Measurements from ENCODE around the gene APOE. TPM values are rescaled to one million over a fixed set of nuclear protein-coding genes. Genes with fewer than 3 reads are reported as not detected.

The APOE gene
- total and polyA plus RNA-seq, 2 of the 13 experiments (the other 11 are each of a cell fraction or from before 2014, with no cell fraction given): 1,328 to 1,470 TPM

DNA sequence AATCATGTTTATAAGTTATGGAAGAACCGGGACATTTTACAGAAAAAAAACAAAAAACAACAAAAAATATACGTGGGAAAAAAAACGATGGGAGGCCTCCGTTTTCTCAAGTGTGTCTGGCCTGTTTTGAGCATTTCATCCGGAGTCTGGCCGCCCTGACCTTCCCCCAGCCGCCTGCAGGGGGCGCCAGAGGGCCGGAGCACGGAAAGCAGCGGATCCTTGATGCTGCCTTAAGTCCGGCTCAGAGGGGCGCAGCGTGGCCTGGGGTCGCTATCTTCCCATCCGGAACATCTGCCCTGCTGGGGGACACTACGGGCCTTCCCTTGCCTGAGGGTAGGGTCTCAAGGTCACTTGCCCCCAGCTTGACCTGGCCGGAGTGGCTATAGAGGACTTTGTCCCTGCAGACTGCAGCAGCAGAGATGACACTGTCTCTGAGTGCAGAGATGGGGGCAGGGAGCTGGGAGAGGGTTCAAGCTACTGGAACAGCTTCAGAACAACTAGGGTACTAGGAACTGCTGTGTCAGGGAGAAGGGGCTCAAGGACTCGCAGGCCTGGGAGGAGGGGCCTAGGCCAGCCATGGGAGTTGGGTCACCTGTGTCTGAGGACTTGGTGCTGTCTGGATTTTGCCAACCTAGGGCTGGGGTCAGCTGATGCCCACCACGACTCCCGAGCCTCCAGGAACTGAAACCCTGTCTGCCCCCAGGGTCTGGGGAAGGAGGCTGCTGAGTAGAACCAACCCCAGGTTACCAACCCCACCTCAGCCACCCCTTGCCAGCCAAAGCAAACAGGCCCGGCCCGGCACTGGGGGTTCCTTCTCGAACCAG lies 1.8 kb upstream of the APOE start (continued):
- TF ChIP-seq ARNTL (CRISPR knock-in tag; IDR thresholded peaks at IDR 0.05) (peak; percentile 60; the same call in 1 of the 2 replicates), ZNF605 (CRISPR knock-in tag; IDR thresholded peaks at IDR 0.05) (peak; percentile 66), ZNF124 (CRISPR knock-in tag; IDR thresholded peaks at IDR 0.05) (peak; percentile 9; the same call in 1 of the 2 replicates), HOXD1 (CRISPR knock-in tag; IDR thresholded peaks at IDR 0.05) (no peak), POLR2G (IDR thresholded peaks at IDR 0.05; ENCODE audit: low read depth, low read length) (peak; percentile 61), RELA (CRISPR knock-in tag; IDR thresholded peaks at IDR 0.05) (peak; percentile 57; the same call in 1 of the 2 replicates), ZNF331 (CRISPR knock-in tag; IDR thresholded peaks at IDR 0.05) (peak; percentile 38; the same call in 1 of the 2 replicates), CREM (IDR thresholded peaks at IDR 0.05) (peak; percentile 66), CREM (CRISPR knock-in tag; IDR thresholded peaks at IDR 0.05) (no peak), EP300 (IDR thresholded peaks at IDR 0.05; ENCODE audit: low read depth in 2 of 2, low read length in 2 of 2) (peak in 1 of 2 experiments; percentile 53; a peak in 1 of 4 replicates), EP300 (CRISPR knock-in tag; IDR thresholded peaks at IDR 0.05; ENCODE audit: borderline replicate concordance) (peak; percentile 79), MXD4 (CRISPR knock-in tag; IDR thresholded peaks at IDR 0.05) (0 out of 2 replicates have a peak, but pooled peaks have one; percentile 36), ZNF878 (CRISPR knock-in tag; IDR thresholded peaks at IDR 0.05) (0 out of 2 replicates have a peak, but pooled peaks have one; percentile 27), POGZ (CRISPR knock-in tag; IDR thresholded peaks at IDR 0.05) (peak; percentile 19; the same call in 1 of the 2 replicates)
- TF ChIP-seq, protein P1, sequence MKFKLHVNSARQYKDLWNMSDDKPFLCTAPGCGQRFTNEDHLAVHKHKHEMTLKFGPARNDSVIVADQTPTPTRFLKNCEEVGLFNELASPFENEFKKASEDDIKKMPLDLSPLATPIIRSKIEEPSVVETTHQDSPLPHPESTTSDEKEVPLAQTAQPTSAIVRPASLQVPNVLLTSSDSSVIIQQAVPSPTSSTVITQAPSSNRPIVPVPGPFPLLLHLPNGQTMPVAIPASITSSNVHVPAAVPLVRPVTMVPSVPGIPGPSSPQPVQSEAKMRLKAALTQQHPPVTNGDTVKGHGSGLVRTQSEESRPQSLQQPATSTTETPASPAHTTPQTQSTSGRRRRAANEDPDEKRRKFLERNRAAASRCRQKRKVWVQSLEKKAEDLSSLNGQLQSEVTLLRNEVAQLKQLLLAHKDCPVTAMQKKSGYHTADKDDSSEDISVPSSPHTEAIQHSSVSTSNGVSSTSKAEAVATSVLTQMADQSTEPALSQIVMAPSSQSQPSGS (CRISPR knock-in tag; IDR thresholded peaks at IDR 0.05): peak; percentile 56; the same call in 1 of the 2 replicates
- TF ChIP-seq, protein P2, sequence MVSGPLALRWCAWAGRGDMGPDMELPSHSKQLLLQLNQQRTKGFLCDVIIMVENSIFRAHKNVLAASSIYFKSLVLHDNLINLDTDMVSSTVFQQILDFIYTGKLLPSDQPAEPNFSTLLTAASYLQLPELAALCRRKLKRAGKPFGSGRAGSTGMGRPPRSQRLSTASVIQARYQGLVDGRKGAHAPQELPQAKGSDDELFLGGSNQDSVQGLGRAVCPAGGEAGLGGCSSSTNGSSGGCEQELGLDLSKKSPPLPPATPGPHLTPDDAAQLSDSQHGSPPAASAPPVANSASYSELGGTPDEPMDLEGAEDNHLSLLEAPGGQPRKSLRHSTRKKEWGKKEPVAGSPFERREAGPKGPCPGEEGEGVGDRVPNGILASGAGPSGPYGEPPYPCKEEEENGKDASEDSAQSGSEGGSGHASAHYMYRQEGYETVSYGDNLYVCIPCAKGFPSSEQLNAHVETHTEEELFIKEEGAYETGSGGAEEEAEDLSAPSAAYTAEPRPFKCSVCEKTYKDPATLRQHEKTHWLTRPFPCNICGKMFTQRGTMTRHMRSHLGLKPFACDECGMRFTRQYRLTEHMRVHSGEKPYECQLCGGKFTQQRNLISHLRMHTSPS (CRISPR knock-in tag; IDR thresholded peaks at IDR 0.05; ENCODE audit: low read depth): peak; percentile 73; the same call in 1 of the 2 replicates
- TF ChIP-seq, protein P3, sequence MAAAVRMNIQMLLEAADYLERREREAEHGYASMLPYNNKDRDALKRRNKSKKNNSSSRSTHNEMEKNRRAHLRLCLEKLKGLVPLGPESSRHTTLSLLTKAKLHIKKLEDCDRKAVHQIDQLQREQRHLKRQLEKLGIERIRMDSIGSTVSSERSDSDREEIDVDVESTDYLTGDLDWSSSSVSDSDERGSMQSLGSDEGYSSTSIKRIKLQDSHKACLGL (CRISPR knock-in tag; IDR thresholded peaks at IDR 0.05): no peak
- TF ChIP-seq, protein P4, sequence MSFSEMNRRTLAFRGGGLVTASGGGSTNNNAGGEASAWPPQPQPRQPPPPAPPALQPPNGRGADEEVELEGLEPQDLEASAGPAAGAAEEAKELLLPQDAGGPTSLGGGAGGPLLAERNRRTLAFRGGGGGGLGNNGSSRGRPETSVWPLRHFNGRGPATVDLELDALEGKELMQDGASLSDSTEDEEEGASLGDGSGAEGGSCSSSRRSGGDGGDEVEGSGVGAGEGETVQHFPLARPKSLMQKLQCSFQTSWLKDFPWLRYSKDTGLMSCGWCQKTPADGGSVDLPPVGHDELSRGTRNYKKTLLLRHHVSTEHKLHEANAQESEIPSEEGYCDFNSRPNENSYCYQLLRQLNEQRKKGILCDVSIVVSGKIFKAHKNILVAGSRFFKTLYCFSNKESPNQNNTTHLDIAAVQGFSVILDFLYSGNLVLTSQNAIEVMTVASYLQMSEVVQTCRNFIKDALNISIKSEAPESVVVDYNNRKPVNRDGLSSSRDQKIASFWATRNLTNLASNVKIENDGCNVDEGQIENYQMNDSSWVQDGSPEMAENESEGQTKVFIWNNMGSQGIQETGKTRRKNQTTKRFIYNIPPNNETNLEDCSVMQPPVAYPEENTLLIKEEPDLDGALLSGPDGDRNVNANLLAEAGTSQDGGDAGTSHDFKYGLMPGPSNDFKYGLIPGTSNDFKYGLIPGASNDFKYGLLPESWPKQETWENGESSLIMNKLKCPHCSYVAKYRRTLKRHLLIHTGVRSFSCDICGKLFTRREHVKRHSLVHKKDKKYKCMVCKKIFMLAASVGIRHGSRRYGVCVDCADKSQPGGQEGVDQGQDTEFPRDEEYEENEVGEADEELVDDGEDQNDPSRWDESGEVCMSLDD (CRISPR knock-in tag; IDR thresholded peaks at IDR 0.05; ENCODE audit: borderline replicate concordance): peak; percentile 53; the same call in 1 of the 2 replicates
- TF ChIP-seq, protein P5, sequence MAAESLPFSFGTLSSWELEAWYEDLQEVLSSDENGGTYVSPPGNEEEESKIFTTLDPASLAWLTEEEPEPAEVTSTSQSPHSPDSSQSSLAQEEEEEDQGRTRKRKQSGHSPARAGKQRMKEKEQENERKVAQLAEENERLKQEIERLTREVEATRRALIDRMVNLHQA (CRISPR knock-in tag; IDR thresholded peaks at IDR 0.05): 0 out of 2 replicates have a peak, but pooled peaks have one; percentile 50
- TF ChIP-seq, protein P6, sequence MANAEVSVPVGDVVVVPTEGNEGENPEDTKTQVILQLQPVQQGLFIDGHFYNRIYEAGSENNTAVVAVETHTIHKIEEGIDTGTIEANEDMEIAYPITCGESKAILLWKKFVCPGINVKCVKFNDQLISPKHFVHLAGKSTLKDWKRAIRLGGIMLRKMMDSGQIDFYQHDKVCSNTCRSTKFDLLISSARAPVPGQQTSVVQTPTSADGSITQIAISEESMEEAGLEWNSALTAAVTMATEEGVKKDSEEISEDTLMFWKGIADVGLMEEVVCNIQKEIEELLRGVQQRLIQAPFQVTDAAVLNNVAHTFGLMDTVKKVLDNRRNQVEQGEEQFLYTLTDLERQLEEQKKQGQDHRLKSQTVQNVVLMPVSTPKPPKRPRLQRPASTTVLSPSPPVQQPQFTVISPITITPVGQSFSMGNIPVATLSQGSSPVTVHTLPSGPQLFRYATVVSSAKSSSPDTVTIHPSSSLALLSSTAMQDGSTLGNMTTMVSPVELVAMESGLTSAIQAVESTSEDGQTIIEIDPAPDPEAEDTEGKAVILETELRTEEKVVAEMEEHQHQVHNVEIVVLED (CRISPR knock-in tag; IDR thresholded peaks at IDR 0.05; ENCODE audit: borderline replicate concordance): peak; percentile 49; the same call in 1 of the 2 replicates

Measured in HepG2 (cell line).